Measurements from ENCODE around the gene STRN. TPM values are rescaled to one million over a fixed set of nuclear protein-coding genes. Genes with fewer than 3 reads are reported as not detected.

The STRN gene
- total and polyA plus RNA-seq, 2 of the 13 experiments (the other 11 are each of a cell fraction or from before 2014, with no cell fraction given) = 10.4 to 19.3 TPM

DNA sequence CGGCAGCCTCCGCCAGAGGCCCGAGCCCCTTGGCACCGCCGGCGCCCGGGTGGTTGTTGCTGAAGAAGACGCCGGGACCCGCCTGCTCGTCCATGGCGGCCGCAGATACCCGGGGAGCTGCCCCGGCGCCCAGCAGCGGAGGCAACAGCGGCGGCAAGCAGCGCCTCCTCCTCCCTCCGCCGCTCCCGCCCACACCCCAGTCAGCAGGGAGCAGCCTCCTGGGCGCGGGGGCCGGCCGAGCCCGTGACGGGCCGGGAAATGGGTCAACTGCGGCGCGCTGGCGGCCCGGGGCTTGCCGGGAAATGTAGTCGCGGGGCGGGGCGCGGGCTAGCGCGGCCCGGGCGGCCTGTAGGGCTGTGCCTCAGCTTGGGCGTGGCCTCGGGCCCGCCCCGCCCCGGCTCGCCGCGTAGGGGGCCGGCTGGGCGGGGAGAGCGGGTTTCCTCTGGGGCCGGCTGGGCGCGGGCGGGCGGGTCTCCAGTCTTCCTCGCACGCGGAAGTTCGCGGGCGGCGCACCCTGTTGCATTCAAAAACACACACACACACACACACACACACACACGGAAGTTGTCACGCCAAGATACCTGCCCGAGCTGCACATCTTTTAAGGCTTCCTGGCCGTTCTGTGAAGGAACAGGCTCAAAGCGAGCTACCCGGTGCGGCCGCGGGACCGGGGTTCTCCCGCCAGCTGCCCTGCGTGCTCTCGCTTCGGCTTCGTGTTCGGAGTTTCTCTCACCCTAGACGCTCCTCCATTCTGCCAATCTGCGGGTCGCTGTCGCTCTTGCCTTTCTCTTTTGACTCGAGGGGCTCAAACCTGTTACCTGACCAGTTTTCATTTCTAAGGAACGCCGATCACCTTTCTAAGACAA, at the start of gene STRN (continued):
- TF ChIP-seq MAFG (CRISPR knock-in tag; IDR thresholded peaks at IDR 0.05) (no peak), ZNF17 (CRISPR knock-in tag; IDR thresholded peaks at IDR 0.05) (no peak), SP5 (CRISPR knock-in tag; IDR thresholded peaks at IDR 0.05; ENCODE audit: borderline replicate concordance, low read depth) (peak; percentile 63; the same call in 1 of the 2 replicates), ZNF556 (CRISPR knock-in tag; IDR thresholded peaks at IDR 0.05; ENCODE audit: borderline replicate concordance) (peak; percentile 58; the same call in 1 of the 2 replicates), ZNF230 (CRISPR knock-in tag; IDR thresholded peaks at IDR 0.05) (peak; percentile 81), RFXANK (CRISPR knock-in tag; IDR thresholded peaks at IDR 0.05) (no peak), ZNF558 (CRISPR knock-in tag; IDR thresholded peaks at IDR 0.05; ENCODE audit: borderline replicate concordance) (peak; percentile 84; the same call in 1 of the 2 replicates), MIER3 (CRISPR knock-in tag; IDR thresholded peaks at IDR 0.05; ENCODE audit: borderline replicate concordance) (peak; percentile 65; the same call in 1 of the 2 replicates), HDAC1 (CRISPR knock-in tag; IDR thresholded peaks at IDR 0.05) (peak; percentile 70), NFE2L1 (CRISPR knock-in tag; IDR thresholded peaks at IDR 0.05; ENCODE audit: borderline replicate concordance) (0 out of 2 replicates have a peak, but pooled peaks have one; percentile 35), MTA3 (CRISPR knock-in tag; IDR thresholded peaks at IDR 0.05) (no peak), RFX5 (IDR thresholded peaks at IDR 0.05; ENCODE audit: low read depth, low read length) (no peak), TOPORS (CRISPR knock-in tag; IDR thresholded peaks at IDR 0.05) (0 out of 2 replicates have a peak, but pooled peaks have one; percentile 38), ZNF263 (CRISPR knock-in tag; IDR thresholded peaks at IDR 0.05) (no peak), FOXM1 (CRISPR knock-in tag; IDR thresholded peaks at IDR 0.05) (no peak), ZBTB21 (CRISPR knock-in tag; IDR thresholded peaks at IDR 0.05) (no peak), ZNF709 (CRISPR knock-in tag; IDR thresholded peaks at IDR 0.05) (peak; percentile 81; the same call in 1 of the 2 replicates), HMG20B (CRISPR knock-in tag; conservative IDR thresholded peaks at IDR 0.05) (no peak)
- TF ChIP-seq, protein P1, sequence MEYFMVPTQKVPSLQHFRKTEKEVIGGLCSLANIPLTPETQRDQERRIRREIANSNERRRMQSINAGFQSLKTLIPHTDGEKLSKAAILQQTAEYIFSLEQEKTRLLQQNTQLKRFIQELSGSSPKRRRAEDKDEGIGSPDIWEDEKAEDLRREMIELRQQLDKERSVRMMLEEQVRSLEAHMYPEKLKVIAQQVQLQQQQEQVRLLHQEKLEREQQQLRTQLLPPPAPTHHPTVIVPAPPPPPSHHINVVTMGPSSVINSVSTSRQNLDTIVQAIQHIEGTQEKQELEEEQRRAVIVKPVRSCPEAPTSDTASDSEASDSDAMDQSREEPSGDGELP (IDR thresholded peaks at IDR 0.05; ENCODE audit: borderline replicate concordance, low read depth) = peak; percentile 64; the same call in 1 of the 2 replicates
- TF ChIP-seq, protein P2, sequence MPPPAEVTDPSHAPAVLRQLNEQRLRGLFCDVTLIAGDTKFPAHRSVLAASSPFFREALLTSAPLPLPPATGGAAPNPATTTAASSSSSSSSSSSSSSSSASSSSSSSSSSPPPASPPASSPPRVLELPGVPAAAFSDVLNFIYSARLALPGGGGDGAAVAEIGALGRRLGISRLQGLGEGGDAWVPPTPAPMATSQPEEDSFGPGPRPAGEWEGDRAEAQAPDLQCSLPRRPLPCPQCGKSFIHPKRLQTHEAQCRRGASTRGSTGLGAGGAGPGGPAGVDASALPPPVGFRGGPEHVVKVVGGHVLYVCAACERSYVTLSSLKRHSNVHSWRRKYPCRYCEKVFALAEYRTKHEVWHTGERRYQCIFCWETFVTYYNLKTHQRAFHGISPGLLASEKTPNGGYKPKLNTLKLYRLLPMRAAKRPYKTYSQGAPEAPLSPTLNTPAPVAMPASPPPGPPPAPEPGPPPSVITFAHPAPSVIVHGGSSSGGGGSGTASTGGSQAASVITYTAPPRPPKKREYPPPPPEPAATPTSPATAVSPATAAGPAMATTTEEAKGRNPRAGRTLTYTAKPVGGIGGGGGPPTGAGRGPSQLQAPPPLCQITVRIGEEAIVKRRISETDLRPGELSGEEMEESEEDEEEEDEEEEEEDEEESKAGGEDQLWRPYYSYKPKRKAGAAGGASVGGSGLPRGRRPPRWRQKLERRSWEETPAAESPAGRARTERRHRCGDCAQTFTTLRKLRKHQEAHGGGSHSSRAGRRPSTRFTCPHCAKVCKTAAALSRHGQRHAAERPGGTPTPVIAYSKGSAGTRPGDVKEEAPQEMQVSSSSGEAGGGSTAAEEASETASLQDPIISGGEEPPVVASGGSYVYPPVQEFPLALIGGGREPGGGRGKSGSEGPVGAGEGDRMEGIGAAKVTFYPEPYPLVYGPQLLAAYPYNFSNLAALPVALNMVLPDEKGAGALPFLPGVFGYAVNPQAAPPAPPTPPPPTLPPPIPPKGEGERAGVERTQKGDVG (CRISPR knock-in tag; IDR thresholded peaks at IDR 0.05; ENCODE audit: borderline replicate concordance) = no peak; the same call in 1 of the 2 replicates
- TF ChIP-seq, protein P3, sequence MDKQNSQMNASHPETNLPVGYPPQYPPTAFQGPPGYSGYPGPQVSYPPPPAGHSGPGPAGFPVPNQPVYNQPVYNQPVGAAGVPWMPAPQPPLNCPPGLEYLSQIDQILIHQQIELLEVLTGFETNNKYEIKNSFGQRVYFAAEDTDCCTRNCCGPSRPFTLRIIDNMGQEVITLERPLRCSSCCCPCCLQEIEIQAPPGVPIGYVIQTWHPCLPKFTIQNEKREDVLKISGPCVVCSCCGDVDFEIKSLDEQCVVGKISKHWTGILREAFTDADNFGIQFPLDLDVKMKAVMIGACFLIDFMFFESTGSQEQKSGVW (CRISPR knock-in tag; IDR thresholded peaks at IDR 0.05; ENCODE audit: borderline replicate concordance) = no peak
- TF ChIP-seq, protein P4, sequence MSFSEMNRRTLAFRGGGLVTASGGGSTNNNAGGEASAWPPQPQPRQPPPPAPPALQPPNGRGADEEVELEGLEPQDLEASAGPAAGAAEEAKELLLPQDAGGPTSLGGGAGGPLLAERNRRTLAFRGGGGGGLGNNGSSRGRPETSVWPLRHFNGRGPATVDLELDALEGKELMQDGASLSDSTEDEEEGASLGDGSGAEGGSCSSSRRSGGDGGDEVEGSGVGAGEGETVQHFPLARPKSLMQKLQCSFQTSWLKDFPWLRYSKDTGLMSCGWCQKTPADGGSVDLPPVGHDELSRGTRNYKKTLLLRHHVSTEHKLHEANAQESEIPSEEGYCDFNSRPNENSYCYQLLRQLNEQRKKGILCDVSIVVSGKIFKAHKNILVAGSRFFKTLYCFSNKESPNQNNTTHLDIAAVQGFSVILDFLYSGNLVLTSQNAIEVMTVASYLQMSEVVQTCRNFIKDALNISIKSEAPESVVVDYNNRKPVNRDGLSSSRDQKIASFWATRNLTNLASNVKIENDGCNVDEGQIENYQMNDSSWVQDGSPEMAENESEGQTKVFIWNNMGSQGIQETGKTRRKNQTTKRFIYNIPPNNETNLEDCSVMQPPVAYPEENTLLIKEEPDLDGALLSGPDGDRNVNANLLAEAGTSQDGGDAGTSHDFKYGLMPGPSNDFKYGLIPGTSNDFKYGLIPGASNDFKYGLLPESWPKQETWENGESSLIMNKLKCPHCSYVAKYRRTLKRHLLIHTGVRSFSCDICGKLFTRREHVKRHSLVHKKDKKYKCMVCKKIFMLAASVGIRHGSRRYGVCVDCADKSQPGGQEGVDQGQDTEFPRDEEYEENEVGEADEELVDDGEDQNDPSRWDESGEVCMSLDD (CRISPR knock-in tag; IDR thresholded peaks at IDR 0.05; ENCODE audit: borderline replicate concordance) = no peak
